ENCODE measurements around the gene PRDM10.

The PRDM10 gene

GRCh38 chr11:129950101-129951091 is 52.2 kb downstream of the PRDM10 start:
- DNase-seq (ENCODE audit: extremely low read depth in 1 of 2, low read depth in 1 of 2), result no peak

DNA sequence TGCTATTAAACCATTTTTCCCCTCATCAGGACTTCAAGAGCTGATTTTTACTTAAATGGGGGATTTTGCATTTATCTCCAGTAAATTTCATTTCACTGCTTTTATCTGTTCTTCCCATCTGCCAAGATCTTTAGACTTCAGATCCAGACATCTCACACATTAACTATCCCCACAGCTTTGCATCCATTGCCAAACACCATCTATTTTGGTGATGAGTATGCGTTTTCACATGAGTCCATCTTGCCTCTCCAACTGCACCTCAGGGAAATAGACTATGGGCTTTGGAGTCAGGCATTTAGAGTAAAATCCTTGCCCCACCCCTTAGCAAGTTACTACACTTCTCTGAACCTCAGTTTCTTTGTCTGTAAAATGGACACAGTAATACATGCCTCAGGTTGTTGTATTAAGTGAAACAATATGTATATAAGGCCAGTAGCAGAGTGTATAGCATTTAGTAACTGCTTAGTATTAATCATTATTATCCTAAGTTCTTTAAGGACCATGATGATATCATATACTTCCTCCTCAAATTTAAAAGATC is 53.6 kb downstream of the PRDM10 start:
- no peak for DNase-seq (ENCODE audit: extremely low read depth in 1 of 2, low read depth in 1 of 2)

GRCh38 chr11:129947474-129947873 is 55.2 kb downstream of the PRDM10 start:
- no peak for DNase-seq (ENCODE audit: extremely low read depth in 1 of 2, low read depth in 1 of 2)

DNA sequence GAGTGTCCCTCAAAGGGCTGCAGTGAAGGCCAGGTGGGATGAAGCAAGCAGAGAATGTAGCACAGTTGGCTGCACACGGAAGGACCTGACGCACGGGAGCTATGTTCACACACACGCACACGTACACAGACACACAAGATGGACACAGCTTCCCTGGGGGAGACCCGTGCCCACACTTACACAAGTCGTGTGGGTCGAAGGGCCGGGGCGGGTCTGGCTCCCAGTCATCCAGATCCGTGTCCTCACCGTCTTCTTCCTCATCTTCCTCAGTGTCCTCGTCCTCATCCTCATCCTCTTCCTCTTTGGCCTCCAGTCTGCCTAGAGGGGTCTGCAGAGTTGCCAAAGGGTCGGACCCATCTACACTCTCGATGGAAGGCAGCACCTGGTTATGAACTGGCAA is 55.7 kb downstream of the PRDM10 start:
- DNase-seq (ENCODE audit: extremely low read depth in 1 of 2, low read depth in 1 of 2), result no peak

DNA sequence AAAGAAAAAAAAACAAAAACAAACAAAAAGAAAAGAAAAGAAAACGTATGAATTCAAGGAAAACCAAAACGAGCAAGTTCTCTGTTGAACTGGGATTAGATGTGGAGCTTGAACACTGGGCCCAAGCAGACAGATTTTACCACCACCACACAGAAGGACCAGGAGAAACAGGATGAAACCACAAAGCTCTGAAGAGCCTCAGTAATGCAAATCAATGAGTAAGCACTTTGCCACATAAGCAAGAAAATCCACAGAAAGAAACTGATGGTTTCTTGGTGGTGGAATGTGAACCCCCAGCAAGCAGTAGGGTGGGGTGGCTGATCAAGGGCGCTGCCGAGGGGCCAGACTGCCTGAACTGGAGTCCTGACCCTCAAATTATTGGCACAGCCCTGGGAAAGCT is 56.4 kb downstream of the PRDM10 start:
- DNase-seq (ENCODE audit: extremely low read depth in 1 of 2, low read depth in 1 of 2), result no peak

DNA sequence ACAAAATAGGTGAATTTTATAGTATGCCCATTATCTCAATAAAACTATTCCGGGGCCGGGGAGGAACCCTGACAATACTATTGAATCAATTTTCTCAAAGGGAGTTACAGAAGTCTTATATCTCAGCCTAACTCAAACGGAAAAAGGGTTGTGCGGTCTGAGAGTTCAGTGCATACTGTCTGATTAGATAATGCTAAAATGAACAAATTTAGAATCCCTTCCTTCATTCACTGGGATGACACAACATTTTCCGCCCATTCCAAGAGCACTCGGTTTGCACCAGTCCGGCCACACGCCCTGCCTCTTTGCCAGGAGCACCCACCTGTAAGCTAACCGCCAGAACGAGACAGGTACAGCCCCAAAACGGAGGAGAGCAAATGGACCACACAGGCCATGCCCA is 57.3 kb downstream of the PRDM10 start:
- DNase-seq (ENCODE audit: extremely low read depth in 1 of 2, low read depth in 1 of 2), result no peak

DNA sequence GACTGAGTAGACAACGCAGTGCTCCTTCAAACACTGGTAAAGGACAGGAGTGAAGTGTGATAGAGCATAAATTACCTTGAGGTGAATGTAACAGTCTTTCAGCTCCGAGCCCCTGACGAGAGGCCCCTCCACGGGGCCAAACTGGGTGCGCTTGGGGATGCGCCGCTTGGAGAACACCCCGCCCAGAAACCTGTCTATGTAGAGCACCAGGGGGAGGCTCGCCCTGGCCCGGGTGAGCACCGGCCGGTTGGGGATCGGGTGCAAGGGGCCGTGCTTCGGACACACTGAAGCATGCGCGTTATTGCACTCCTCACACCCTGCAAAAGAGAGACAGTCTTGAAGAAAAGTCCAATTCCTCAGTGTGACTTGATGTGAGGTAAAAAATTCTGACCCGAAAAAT is 57.9 kb downstream of the PRDM10 start:
- no peak for DNase-seq (ENCODE audit: extremely low read depth in 1 of 2, low read depth in 1 of 2)

DNA sequence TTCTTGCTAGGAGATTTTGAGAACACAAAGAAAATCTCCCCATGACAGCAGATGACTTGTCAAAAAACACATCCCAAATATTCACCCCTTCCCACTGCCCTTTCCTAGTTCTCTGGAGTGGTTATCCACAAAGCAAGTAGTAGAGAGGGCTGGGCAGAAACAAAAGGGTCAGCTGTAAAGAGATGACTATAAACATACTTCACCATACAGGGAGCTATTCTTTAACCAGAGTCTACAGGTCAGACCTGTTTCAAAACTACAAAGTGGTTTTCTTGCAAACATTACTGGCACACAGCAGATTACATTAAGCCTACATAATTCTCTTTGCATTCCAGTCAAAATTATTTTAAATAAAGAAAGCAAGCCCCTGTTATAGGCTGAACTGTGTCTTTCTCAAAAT is 59.6 kb downstream of the PRDM10 start:
- no peak for DNase-seq (ENCODE audit: extremely low read depth in 1 of 2, low read depth in 1 of 2)

DNA sequence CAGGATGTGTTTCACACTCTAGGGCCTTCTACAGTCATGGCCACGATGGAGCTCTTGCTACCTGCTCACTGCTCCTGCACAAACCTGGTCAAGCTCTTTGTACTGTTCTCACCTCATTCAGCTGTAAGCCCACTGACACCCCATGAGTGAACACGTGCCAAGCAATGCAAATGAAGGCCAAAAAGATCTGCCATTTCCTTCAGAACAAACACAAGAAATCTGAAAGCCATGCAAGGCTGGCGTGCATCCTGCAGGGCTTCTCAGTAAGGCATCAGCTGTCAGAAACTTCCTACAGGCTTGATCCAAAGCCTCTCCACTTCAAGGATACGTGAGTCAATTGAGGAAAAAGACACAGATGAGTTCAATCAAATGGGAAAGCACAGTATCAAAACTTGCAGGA is 63.1 kb downstream of the PRDM10 start:
- DNase-seq (ENCODE audit: extremely low read depth in 1 of 2, low read depth in 1 of 2), result no peak

DNA sequence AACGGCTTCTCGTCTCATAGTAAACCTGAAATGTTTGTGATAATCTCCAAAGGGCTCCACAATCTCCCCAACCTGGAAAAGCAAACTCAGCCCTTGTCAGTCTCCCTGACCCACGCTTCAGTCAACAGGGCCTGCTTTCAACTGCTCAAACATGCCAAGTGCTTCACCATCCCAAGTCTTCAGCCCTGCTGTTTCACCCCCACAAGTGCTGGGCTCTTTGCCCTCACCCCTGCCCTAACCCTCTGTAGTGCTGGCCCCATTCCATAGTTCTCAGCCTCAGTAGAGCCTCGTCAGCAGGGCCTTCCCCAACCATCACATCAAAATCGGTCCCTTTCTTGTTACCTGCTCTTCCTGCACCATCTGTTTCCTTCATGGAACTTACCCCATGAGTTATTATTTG is 63.9 kb downstream of the PRDM10 start:
- DNase-seq (ENCODE audit: extremely low read depth in 1 of 2, low read depth in 1 of 2), result no peak

- DNase-seq (ENCODE audit: extremely low read depth in 1 of 2, low read depth in 1 of 2), result no peak
Measured at GRCh38 chr11:129937592-129938238, 64.9 kb downstream of the PRDM10 start.

GRCh38 chr11:129935723-129936122 is 66.9 kb downstream of the PRDM10 start:
- DNase-seq (ENCODE audit: extremely low read depth in 1 of 2, low read depth in 1 of 2), result no peak

- DNase-seq (ENCODE audit: extremely low read depth in 1 of 2, low read depth in 1 of 2), result no peak
Measured at GRCh38 chr11:129933891-129934290, 68.7 kb downstream of the PRDM10 start.

DNA sequence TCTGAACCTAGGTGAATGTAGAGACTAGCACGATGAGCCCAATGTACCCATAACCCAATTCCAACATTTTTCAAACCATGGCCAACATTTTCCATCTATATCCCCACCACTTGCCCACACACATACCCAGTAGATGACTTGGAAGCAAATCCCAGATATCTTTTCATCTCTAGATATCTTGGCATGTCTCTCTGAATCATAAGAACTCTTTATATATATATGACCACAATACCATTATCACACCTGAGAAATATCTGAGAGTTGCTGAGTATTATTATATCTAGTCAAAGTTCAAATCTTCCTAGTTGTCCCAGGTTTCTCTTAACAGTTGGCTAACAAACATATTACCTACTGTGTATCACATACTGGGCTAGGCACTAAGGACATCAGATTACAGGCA is 69.4 kb downstream of the PRDM10 start:
- DNase-seq (ENCODE audit: extremely low read depth in 1 of 2, low read depth in 1 of 2), result no peak

DNA sequence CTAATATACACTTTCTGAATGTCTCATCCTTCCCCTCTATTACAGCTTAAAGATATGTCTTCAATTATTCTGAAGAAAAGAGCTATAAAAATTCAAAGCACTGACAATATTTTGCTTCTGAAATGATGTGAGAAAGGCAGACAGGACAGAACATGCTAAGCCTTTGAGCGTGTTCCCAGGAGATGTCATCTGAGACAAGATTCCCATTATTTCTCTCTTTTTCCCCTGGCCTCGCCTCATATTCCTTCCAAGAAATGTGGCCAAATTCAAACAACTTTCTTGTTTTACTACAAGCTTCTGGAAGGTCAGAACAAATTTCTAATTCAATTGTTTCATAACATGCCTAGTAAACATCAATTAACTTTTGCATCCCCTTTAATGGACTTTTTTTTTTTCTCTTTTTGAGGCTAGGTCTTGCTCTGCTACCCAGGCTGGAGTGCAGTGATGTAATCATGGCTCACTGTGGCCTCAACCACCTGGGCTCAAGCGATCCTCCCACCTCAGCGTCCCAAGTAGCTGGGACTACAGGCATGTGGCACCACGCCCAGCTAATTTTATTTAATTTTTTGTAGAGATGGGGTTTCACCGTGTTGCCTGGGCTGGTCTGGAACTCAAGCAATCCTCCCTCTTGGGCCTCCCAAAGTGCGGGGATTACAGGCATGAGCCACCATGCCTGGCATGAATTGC is 70.1 kb downstream of the PRDM10 start:
- DNase-seq (ENCODE audit: extremely low read depth in 1 of 2, low read depth in 1 of 2), result no peak

- no peak for DNase-seq (ENCODE audit: extremely low read depth in 1 of 2, low read depth in 1 of 2)
Measured at GRCh38 chr11:129930743-129931142, 71.9 kb downstream of the PRDM10 start.

GRCh38 chr11:129930296-129930695 is 72.3 kb downstream of the PRDM10 start:
- no peak for DNase-seq (ENCODE audit: extremely low read depth in 1 of 2, low read depth in 1 of 2)

- DNase-seq (ENCODE audit: extremely low read depth in 1 of 2, low read depth in 1 of 2), result no peak
Measured at GRCh38 chr11:129929721-129930120, 72.9 kb downstream of the PRDM10 start.

DNA sequence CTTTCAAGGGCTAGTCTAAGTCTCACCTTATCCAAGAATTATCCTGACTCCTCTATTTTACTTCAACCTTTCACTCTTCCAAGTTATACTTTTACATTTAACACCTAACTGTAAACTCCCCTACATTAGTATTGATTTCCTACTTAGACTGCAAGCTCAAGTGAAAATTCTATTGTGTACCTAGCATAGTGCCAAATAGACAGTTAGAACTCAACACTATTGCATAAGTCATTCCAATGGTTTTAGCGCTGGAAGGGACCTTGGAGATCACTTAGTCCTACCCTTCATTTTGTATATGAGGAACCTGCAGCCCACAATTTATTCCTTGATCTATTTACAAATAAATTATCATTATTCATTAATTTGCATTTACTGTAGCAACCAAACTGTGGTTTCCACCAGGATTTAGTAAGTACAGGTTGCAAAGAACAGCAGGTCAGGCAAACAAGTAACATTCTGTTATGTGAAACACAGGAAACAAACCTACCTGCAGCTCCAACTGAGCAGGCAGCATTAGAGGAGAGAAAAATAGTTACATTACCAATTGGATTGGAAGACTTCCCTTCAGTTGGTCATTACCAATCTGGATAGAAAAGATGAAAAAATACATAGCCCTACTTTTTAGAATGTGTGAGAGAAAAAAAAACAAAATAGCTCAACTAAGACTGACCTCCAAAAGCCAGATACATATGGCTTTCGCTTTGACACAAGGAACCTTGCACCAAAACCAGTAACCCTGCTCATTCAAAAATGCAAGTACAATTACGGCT is 73.5 kb downstream of the PRDM10 start:
- DNase-seq (ENCODE audit: extremely low read depth in 1 of 2, low read depth in 1 of 2), result no peak

- no peak for DNase-seq (ENCODE audit: extremely low read depth in 1 of 2, low read depth in 1 of 2)
Measured at GRCh38 chr11:129922674-129923073, 80.0 kb downstream of the PRDM10 start.

GRCh38 chr11:129918361-129918760 is 84.3 kb downstream of the PRDM10 start:
- DNase-seq (ENCODE audit: extremely low read depth in 1 of 2, low read depth in 1 of 2), result no peak
